ENCODE measurements around the gene NDRG3. TPM values are rescaled to one million over a fixed set of nuclear protein-coding genes. Genes with fewer than 3 reads are reported as not detected.

The NDRG3 gene
- total RNA-seq = 10 to 100 TPM; 16.3 to 17.1 TPM

DNA sequence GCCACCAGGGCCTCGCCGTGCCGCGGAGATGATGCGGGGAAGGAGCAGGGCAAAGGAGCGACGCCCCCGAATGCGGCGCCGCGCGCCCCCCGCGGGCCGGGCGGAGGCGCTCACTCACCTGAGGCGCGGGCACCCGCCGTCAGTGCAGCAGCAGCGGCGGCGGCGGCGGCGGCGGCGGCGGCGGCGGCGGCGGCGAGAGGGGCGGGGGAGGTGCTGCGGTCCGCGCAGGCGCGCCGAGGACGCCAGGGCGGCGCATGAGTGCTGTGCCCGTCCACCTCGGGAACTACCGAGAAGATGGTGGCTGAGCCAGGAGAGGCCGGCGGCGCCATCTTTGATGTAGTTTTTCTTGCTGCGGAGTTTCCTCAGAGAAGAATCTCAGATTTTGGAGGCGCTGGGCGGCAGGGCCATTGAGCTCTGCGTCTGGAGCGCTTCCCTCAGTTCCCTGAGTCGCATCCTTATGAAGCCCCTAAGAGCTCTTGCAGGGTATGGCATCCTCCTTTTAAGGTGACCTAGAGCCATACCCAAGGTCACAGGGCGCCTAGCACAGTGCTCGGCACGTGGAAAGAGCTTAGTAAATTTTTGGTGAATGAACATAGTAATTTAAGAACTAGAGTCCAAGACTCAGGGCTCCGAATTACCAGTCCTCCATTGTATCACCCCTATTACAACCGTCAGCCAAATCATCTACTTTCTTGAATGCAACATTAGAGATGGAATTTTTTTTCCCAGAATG, at the start of gene NDRG3:
TSS of gene NDRG3 (minus strand) at position 164 of the 733 bp plus-strand sequence. CDS start 24,355 bp downstream, outside the sequence.
- peaks cover 9% of the 10 kb centered on the region for H3K36me3 Mint-ChIP-seq
- peaks cover 19% of the 10 kb centered on the region for H3K4me1 Mint-ChIP-seq
- peak within 1 kb of the TSS; percentile 89 for H3K4me3 Mint-ChIP-seq
- peak; percentile 93 for DNase-seq
- H3K27ac Mint-ChIP-seq = peak within 1 kb of the TSS; percentile 86
- no peaks in the 10 kb centered on the region for H3K27me3 Mint-ChIP-seq
- H3K9me3 Mint-ChIP-seq = no peaks in the 10 kb centered on the region

DNA sequence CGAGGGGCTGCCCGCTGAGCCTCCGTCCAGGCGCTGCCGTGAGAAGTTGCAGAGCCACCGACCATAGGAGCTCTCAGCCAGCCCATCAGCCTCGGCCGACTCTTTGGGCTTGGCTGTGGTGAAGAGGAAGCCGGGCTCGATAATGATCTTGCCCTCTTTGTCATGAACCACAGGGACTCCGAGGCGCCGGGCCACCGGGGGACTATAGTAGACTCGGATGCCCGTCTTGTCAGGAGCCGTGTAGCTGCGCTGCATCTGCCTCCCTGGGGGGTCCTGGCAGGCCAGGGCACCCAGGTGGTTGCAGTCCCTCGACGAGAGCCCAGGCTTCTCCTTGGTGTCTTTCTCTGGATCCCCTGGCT, 48.2 kb upstream of the NDRG3 start:
- H3K4me1 Mint-ChIP-seq = no peaks in the 10 kb centered on the region

GRCh38 chr20:36793294-36794115, 47.6 kb upstream of the NDRG3 start:
- no peaks in the 10 kb centered on the region for H3K27me3 Mint-ChIP-seq
- H3K4me1 Mint-ChIP-seq = no peaks in the 10 kb centered on the region
- no peak for DNase-seq
- no peaks in the 10 kb centered on the region for H3K9me3 Mint-ChIP-seq
- H3K36me3 Mint-ChIP-seq = no peaks in the 10 kb centered on the region
- H3K27ac Mint-ChIP-seq = no peak overlapping the region
- no peak overlapping the region for H3K4me3 Mint-ChIP-seq

More for the DNA sequence above, 48.2 kb upstream of the NDRG3 start:
- Mint-ChIP-seq H3K27ac (no peak overlapping the region), H3K9me3 (no peaks in the 10 kb centered on the region), H3K27me3 (no peaks in the 10 kb centered on the region), H3K4me3 (no peak overlapping the region), H3K36me3 (no peaks in the 10 kb centered on the region)
- DNase-seq = no peak

DNA sequence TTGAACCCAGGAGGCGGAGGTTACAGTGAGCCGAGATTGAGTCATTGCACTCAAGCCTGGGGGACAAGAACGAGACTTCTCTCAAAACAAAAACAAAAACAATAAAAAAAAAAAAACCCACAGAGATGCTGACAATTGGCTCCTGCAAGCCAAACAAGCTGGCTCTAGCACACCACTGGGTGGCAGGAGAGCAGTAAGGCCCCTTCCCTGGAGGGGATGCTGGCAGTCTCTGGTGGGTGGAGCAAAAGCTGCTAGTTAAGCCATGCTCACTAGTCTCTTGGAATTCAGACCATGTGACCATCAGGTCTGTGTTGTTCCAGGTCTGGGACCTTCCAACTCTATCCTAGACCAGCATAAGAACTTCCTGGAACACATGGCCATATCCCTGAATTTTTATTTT, 46.5 kb upstream of the NDRG3 start:
- H3K4me3 Mint-ChIP-seq = no peak overlapping the region
- H3K36me3 Mint-ChIP-seq = no peaks in the 10 kb centered on the region
- H3K27ac Mint-ChIP-seq = no peak overlapping the region
- no peaks in the 10 kb centered on the region for H3K9me3 Mint-ChIP-seq
- H3K4me1 Mint-ChIP-seq = no peaks in the 10 kb centered on the region
- no peaks in the 10 kb centered on the region for H3K27me3 Mint-ChIP-seq
- no peak for DNase-seq

- no peak for DNase-seq
- no peak overlapping the region for H3K27ac Mint-ChIP-seq
- no peaks in the 10 kb centered on the region for H3K27me3 Mint-ChIP-seq
- H3K36me3 Mint-ChIP-seq = no peaks in the 10 kb centered on the region
- H3K9me3 Mint-ChIP-seq = no peaks in the 10 kb centered on the region
- H3K4me3 Mint-ChIP-seq = no peak overlapping the region
- H3K4me1 Mint-ChIP-seq = no peaks in the 10 kb centered on the region
Observed at GRCh38 chr20:36791862-36792261, 46.0 kb upstream of the NDRG3 start.

DNA sequence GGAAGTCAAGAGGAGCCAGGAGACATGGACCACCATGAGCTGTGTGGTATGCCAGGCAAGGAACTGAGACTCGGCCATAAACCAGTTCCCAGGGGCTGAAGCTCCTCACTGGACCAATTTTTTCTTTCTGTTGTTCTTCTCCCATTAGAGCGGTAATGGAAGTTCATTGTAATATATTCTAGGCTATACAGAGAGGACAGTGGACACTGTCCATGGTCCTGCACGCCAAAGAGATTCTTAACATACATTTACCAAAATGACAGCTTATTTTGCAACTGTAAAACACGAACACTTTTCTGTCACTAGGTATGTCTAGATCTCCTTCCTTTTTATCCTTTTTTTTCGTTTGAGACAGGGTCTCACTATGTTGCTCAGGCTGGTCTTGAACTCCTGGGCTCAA, 40.8 kb upstream of the NDRG3 start:
- H3K9me3 Mint-ChIP-seq = no peaks in the 10 kb centered on the region
- no peak overlapping the region for H3K4me3 Mint-ChIP-seq
- DNase-seq = no peak
- no peaks in the 10 kb centered on the region for H3K36me3 Mint-ChIP-seq
- H3K27me3 Mint-ChIP-seq = no peaks in the 10 kb centered on the region
- no peaks in the 10 kb centered on the region for H3K4me1 Mint-ChIP-seq
- H3K27ac Mint-ChIP-seq = no peak overlapping the region

DNA sequence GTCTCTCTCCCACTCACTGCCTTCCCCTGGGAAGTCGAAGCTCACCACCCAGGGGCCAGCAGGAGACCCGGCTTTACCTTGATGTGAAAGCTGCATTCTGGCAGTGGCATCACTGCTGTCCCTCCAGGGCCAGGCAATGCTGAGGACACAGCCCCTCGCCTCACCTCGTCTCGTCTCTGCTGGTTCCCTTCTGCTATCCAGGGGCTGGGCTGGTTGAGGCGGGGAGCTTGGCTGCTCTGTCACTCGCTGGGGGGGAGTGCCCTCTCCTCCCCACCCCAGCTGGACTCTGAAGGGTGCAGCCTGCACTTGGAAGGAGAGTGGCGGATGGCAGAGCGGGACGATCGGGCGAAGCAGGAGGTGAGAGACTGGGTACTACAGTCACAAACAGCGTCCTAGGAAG, 40.4 kb upstream of the NDRG3 start:
- Mint-ChIP-seq H3K36me3 (no peaks in the 10 kb centered on the region), H3K27me3 (no peaks in the 10 kb centered on the region), H3K27ac (no peak overlapping the region), H3K4me3 (no peak overlapping the region), H3K4me1 (no peaks in the 10 kb centered on the region), H3K9me3 (no peaks in the 10 kb centered on the region)
- DNase-seq = no peak

DNA sequence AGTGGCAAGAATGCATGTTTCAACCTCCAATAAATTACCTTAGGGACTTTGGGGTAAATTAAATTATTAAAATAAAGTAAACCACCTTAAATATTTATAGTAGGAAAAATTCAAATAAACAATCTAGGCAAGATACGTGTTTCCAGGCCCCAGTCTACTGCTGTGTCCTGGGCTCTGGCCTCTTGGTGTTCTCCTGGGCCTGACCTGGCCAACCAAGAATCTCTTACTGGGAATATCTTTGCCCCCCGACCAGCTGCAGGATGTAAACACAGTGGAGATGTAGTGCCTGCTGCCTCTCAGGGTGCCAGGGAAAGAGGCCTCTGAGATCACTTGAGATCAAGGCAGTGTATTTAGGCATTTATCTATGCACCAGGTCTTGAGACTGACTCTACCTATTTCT, 39.4 kb upstream of the NDRG3 start:
- Mint-ChIP-seq H3K4me1 (no peaks in the 10 kb centered on the region), H3K36me3 (no peaks in the 10 kb centered on the region), H3K4me3 (no peak overlapping the region), H3K27me3 (no peaks in the 10 kb centered on the region), H3K9me3 (no peaks in the 10 kb centered on the region), H3K27ac (no peak overlapping the region)
- no peak for DNase-seq

- H3K27me3 Mint-ChIP-seq = no peaks in the 10 kb centered on the region
Observed at GRCh38 chr20:36784900-36785299, 39.0 kb upstream of the NDRG3 start.

GRCh38 chr20:36784116-36784515, 38.2 kb upstream of the NDRG3 start:
- Mint-ChIP-seq H3K27me3 (no peaks in the 10 kb centered on the region), H3K36me3 (no peaks in the 10 kb centered on the region)

More at GRCh38 chr20:36784900-36785299, 39.0 kb upstream of the NDRG3 start:
- no peaks in the 10 kb centered on the region for H3K9me3 Mint-ChIP-seq
- H3K36me3 Mint-ChIP-seq = no peaks in the 10 kb centered on the region
- no peak for DNase-seq
- H3K4me1 Mint-ChIP-seq = no peaks in the 10 kb centered on the region
- H3K27ac Mint-ChIP-seq = no peak overlapping the region
- no peak overlapping the region for H3K4me3 Mint-ChIP-seq

GRCh38 chr20:36779656-36780025, 33.8 kb upstream of the NDRG3 start:
- Mint-ChIP-seq H3K4me3 (no peak overlapping the region), H3K4me1 (no peaks in the 10 kb centered on the region), H3K27me3 (no peaks in the 10 kb centered on the region), H3K27ac (no peak overlapping the region), H3K9me3 (no peaks in the 10 kb centered on the region), H3K36me3 (no peaks in the 10 kb centered on the region)
- no peak for DNase-seq

More at GRCh38 chr20:36784116-36784515, 38.2 kb upstream of the NDRG3 start:
- no peaks in the 10 kb centered on the region for H3K4me1 Mint-ChIP-seq
- DNase-seq = no peak
- no peaks in the 10 kb centered on the region for H3K9me3 Mint-ChIP-seq
- H3K4me3 Mint-ChIP-seq = no peak overlapping the region
- H3K27ac Mint-ChIP-seq = no peak overlapping the region

GRCh38 chr20:36778831-36779655, 33.2 kb upstream of the NDRG3 start:
- H3K4me3 Mint-ChIP-seq = no peak overlapping the region
- peaks cover under 1% of the 10 kb centered on the region for H3K4me1 Mint-ChIP-seq
- no peaks in the 10 kb centered on the region for H3K9me3 Mint-ChIP-seq
- no peak for DNase-seq
- no peak overlapping the region for H3K27ac Mint-ChIP-seq
- no peaks in the 10 kb centered on the region for H3K36me3 Mint-ChIP-seq
- H3K27me3 Mint-ChIP-seq = no peaks in the 10 kb centered on the region

DNA sequence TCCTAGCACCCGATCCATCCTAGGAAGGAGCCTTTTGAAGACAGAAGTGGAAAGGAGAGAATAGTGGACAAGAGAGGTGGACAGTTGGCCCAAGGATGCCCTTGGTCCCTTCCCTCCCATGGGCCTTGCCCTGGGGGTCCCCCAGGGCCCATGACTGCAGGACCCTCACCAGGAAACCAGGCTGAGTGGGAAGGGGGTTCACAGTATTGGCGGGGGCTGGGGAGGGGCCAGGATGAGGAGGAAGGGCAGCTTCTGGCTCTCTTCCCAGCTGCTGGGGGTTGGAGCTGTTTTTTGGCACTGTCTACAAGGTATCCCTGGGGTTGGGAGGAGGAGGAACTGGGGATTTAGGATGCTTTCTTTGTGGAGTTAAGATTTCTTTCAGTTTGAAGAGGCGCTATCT, 31.7 kb upstream of the NDRG3 start:
- H3K4me1 Mint-ChIP-seq = peaks cover 6% of the 10 kb centered on the region
- DNase-seq = no peak
- H3K4me3 Mint-ChIP-seq = no peak overlapping the region
- H3K27ac Mint-ChIP-seq = peak overlapping the region; percentile 25
- peaks cover 3% of the 10 kb centered on the region for H3K27me3 Mint-ChIP-seq
- H3K9me3 Mint-ChIP-seq = no peaks in the 10 kb centered on the region
- peaks cover 1% of the 10 kb centered on the region for H3K36me3 Mint-ChIP-seq

DNA sequence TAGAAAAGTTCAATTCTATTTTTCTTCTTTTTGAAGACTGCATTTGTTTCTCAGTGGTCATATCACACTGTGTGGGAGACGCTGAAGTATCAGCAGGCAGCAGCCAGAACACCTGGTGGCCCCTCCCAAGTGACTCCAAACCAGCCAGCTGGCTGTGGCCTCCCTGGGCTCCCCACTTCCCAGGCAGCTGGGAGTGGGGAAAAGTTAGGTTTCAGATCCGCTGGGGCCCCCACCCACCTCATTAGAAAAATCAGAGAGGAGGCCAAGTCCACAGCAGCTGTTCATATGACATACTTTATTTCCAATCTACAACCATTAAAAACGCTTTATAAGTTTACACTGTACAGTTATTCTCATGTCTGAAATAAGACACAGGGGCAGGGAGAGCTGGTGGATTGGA, 31.3 kb upstream of the NDRG3 start:
- H3K27ac Mint-ChIP-seq = no peak overlapping the region
- no peak overlapping the region for H3K4me3 Mint-ChIP-seq
- H3K36me3 Mint-ChIP-seq = peaks cover 1% of the 10 kb centered on the region
- H3K4me1 Mint-ChIP-seq = peaks cover 6% of the 10 kb centered on the region
- no peaks in the 10 kb centered on the region for H3K9me3 Mint-ChIP-seq
- DNase-seq = no peak
- H3K27me3 Mint-ChIP-seq = peaks cover 3% of the 10 kb centered on the region

- Mint-ChIP-seq H3K27ac (no peak overlapping the region), H3K27me3 (peaks cover 3% of the 10 kb centered on the region), H3K4me3 (no peak overlapping the region), H3K9me3 (no peaks in the 10 kb centered on the region), H3K4me1 (peaks cover 8% of the 10 kb centered on the region), H3K36me3 (peaks cover 4% of the 10 kb centered on the region)
- DNase-seq = no peak
Observed at GRCh38 chr20:36775826-36776225, 29.9 kb upstream of the NDRG3 start.
